NCI-H526 treated with DMSO at 0.1 percent for 48 hours (cell line): ENCODE data around the gene TYW1.
"Not testable (repeated sequence)": the region's sequence is repeated elsewhere in the genome, so short reads cannot be mapped to it uniquely, and the experiment has no call there.

Experiments
- DNase-seq: peaks from one replicate; lab custom pipeline; 2025; lab: John Stamatoyannopoulos, UW

The TYW1 gene

DNA sequence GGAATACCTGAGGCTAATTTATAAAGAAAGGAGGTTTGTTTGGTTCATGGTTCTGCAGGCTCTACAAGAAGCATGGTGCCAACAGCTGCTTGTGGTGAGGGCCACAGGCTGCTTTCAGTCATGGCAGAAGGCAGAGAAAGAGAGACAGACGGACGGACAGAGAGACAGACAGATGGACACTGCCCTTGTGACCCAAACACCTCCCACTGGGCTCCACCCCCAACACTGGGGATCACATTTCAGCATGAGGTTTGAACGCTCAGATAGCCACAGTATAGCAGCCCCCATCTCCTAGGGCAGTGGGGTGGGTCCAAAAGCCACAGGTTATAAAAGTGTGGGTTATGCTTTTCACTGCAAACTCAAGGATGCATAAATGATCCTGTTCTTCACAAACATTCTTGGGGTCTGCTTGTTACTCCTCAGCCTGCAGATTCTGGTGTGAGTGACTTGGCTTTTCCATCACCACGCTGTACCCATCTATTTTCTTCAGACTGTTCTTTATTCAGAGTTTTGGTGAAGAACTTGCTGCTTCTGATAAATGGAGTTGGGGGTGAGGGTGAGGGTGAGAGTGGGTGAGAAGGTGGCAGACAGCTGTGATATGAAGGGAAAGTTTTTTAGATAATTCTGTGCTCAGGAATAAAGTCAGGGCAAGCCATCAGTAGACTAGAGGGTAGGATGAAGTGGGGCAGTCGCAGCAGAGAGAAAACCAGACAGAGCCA lies 194.5 kb downstream of the TYW1 start:
- DNase-seq, result not testable (repeated sequence)

DNA sequence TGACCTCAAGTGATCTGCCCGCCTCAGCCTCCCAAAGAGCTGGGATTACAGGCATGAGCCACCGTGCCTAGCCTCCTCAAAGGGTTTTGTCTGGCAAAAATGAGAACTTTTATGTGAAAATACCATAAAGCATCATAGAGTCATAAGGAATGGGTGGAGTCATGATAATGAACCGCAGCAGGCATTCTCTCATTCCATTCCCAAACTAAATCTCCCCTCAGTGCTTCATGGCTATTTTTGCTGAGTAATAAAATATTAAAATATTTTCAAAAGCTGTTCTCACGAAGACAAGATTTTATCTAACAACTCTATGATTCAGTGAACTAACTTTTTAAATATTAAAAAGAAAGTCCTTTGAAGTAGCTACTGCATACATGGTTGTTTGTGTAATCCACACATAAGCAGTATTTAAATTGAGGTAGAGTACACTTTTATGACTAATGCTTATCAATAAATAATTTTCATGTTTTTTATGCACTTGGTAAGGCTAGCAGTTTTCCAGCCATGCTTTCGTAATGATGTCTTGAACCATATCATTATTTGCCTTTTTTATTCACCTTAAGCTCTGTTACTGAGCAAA lies 195.6 kb downstream of the TYW1 start:
- DNase-seq, result not testable (repeated sequence)

DNA sequence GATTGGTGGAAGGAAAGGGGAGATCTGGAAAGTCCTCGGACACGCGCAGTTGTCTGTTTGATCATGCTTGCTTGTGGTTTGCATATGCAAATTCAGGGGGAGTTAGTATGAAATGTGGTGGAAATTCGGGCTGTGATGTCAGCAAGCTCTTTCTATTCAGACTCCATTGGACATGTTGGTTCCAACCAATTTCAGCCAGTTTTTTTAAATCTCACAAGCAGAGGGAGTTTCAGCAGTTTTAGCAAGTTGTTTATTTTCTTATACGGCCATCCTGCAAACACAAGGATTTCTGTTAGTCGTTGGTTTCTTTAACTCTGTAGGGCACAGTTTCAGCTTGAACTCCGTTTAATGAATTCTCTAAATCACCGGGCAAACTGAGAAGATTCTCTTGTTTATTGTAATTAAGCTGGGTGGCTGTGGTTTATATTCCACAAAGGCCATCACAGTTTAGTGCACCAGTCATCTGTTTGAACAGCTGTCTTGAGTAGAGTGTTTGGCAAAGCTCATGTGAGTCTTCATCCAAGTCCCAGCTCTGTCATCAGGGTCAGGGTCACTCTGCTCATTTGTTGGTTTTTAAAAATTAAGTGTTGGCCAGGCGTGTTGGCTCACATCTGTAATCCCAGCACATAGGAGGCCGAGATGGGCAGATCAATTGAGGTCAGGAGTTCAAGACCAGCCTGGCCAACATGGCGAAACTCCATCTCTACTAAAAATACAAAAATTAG lies 196.4 kb downstream of the TYW1 start:
- peak; percentile 95 for DNase-seq

DNA sequence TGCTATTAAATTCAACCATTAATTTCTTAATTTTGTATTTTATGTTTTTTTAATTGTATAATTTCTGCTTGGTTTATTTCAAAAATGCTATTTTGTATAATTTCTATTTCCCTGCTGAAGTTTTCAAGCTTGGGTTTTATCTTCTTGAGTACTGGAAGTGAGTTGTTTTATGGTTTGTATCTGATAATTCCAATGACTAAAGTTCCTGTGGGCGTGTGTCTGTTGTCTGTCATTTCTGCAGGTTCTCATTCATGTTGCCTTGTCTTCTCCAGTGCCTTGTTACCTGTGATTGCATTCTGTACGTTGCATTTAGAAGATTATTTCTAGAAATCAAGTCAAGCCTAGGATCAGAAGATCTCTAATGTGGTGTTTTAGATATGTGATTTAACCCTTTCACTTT lies 199.5 kb downstream of the TYW1 start:
- not testable (repeated sequence) for DNase-seq

DNA sequence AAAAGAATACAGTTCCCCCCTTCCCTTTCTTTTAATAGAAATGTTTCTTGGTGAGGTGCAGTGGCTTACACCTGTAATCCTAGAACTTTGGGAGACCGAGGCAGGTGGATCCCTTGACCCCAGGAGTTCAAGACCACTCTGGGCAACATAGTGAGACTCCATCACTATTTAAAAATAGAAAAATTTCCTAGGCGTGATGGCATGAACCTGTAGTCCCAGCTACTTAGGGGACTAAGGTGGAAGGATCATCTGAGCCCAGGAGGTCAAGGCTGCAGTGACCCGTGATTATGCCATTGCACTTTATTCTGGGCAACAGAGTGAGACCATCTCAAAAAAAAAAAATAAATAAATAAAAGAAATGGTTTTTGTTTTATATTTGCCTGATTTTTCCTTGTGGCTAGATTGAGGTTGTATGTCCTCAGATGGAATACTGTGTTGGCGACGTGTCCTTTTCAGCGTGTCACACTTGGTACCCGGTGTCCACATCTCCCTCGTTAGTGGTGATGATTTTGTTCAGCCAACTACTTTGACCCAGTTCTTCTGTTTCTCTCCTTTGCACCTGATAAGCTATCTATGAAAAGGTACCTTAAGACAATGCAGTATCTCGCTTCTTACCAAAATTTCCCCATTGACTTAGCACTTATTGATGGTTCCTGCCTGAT lies 202.4 kb downstream of the TYW1 start:
- not testable (repeated sequence) for DNase-seq

DNA sequence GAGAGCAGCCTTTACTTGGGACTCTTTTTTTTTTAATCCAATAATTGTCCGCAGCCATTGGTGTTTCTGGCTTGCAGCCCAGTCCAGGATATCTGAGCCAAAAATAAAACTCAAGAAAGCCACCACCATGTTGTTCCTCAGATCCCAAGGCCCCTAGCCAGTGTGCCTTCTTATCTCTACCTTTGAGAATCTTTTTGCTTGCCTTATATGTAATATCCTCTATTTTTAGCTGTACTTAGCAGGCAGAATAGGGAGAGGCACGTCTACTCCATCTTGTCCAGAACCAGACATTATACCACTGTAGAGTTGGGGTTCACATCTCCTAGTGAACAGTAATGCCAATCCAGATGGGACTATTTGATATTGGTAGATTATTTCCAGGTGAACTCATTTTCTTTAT lies 209.1 kb downstream of the TYW1 start:
- not testable (repeated sequence) for DNase-seq

DNA sequence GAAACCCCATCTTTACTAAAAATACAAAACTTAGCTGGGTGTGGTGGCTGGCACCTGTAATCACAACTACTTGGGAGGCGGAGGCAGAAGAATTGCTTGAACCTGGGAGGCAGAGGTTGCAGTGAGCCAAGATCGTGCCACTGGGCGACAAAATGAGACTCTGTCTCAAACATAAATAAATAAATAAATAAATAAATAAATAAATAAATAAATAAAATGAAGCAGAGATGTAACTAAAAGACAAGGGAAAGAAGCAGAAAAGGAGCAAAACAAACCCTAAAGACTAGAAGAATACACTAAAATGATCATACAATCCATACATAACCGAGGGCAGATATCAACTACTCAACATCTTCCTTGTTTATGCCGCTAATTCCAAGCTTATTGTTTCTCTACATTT lies 209.8 kb downstream of the TYW1 start:
- DNase-seq, result no peak

DNA sequence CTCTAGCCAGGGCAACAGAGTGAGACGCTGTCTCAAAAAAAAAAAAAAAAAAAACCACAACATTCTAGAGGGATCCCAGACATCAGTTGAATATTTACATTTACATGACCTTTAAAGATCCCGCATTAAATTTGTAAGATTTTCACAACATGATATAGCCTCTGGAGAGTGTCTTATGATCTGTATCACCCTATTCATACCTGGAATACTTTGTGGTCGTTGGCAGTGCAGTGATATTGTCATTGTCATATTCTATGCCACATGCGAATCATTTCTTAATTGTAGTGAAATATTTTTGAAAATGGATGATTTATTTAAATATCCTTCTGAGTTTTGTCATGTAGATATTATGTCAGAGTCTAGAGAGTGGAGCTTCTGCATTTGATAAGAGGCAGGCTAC lies 212.0 kb downstream of the TYW1 start:
- DNase-seq, result not testable (repeated sequence)

DNA sequence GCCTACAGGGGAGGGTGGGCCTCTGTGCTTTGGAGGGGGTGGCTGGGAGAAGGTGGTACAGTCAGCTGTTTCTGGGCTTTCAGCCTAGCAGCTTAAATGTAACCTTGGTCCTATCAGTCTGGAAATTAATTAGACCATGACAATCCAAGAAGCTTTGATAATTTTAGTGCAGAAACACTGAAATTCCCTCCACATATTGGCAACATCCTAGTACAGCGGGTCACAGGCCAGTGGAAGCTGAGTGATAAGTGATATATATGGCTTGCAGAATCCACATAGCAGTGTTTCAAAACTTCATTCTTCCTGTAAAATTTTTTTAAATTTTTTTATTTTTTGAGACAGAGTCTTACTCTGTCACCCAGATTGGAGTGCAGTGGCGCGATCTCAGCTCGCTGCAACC lies 212.6 kb downstream of the TYW1 start:
- no peak for DNase-seq

DNA sequence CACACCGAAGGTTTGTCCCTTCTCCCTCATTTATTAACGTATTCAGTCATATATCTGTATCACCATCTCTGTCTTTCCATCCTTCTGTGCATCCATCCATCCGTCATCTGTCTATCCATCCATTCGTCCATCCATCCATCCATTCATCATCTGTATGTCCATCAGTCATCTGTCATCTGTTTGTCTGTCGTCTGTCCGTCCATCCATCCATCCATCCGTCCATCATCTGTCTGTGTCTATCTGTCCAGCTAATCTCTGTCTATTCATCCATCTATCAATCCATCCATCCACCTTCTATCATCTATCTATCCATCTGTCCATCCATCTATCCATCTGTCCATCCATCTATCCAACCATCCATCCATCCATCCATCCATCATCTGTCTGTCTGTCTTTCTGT lies 213.9 kb downstream of the TYW1 start:
- DNase-seq, result no peak

DNA sequence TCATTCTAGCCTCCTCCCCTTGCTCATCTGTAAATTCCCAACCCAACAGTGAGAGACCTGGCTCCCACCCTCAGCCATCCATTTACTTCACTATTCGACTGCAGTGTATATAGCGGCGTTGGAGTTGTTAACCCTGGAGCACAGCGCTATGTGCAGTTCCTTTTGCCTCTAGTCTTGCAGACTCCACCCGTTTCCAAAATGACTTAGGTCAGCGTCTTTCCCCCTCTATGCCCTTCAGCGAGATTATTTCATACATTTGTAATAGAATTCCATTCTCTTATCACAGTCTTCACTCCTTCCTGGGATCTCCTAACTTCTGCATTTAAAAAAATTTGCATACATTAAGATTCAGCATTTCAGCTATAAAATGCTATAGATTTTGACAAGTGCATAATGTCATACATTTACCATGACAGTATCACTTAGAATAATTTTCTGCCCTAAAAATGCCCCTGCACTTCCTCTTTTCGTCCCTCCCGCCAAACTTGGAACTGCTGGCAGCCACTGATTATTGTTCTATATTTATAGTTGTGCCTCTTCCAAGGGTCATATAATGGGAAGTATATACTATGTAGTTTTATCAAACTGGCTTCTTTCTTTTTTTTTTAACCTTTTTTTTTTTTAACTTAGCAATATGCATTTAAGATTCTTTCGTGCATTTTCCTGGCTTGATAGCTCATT lies 215.2 kb downstream of the TYW1 start:
- DNase-seq, result not testable (repeated sequence)

DNA sequence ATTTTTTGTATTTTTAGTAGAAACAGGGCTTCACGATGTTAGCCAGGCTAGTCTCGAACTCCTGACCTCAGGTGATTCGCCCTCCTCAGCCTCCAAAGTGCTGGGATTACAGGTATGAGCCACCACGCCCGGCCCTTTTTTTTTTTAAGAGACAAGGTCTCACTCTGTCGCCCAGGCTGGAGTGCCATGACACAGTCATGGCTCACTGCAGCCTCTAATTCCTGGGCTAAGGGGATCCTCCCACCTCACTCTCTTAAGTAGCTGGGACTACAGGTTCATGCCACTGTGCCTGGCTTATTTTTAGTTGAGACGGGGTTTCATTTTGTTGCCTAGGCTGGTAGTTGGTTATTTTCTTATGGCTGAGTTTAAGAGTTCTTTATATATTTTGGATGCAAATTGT lies 216.4 kb downstream of the TYW1 start:
- not testable (repeated sequence) for DNase-seq

DNA sequence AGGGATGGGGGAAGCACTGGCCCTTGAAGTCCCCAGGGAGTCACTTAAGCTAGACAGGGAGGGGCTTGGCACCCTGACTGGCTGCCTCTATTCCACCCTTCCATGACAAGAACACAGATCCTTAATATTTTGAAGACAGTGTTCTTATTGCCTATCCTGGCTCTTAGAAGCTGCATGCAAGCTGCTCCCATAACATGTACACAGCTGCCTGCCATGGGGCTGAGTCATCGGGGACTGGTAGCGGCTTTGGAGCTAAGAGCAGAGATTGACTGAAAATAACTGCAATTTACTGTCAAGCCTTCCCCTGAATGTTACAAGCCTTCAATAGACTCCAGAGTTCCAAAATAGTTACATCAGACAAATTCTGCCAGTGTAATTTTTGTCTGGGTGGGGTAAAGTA lies 226.9 kb downstream of the TYW1 start:
- not testable (repeated sequence) for DNase-seq

DNA sequence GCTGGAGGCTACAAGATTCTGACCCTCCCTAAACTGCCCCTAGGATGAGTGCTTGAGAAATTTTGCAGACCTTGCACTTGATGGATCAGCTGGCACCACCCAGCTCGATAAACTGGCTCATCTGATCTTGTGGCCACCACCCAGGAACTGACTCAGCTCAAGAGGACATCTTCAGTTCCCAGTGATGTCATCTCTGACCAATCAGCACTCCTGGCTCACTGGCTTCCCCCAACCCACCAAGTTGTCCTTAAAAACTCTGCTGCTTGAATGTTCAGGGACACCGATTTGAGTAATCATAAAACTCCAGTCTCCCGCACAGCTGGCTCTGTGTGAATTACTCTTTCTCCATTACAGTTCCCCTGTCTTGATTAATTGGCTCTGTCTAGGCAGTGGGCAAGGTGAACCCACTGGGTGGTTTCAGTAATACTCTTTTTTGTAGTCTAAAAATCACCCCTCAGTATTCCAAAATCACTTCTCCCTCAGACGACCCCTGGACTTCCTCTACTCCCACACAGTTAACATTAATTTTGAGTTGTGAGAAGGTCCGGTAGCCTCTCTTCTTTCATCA lies 229.8 kb downstream of the TYW1 start:
- not testable (repeated sequence) for DNase-seq

DNA sequence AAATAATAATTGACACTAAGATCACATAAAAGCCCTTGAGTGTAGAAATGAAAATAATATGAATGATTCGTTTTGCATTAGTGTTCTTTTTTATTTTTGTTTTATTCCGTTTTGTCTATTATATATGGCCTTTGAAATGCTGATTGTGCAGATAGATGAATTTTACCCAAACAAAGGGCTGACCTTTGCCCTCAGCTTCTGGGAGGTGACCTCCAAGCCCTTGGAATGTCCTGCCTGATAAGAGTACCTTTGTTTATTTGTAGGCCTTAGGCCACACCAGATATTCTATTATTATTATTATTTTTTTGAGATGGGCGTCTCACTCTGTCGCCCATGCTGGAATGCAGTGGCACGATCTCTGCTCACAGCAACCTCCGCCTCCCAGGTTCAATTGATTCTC lies 230.3 kb downstream of the TYW1 start:
- not testable (repeated sequence) for DNase-seq

DNA sequence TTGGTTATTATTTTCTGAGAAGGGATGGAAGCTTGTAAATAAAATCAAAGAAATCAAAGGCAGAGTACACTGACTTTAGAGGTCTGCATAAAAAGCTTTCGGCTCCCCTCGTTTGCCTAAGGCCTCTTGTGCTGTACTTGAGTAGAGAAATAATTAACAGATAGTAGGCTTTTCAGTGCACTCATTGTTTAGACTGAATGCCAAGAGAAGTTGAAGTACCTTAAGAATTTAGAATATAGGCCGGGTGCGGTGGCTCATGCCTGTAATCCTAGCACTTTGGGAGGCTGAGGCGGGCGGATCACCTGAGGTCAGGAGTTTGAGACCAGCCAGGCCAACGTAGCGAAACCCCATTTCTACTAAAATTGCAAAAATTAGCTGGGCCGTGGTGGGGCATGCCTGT lies 232.4 kb downstream of the TYW1 start:
- not testable (repeated sequence) for DNase-seq

DNA sequence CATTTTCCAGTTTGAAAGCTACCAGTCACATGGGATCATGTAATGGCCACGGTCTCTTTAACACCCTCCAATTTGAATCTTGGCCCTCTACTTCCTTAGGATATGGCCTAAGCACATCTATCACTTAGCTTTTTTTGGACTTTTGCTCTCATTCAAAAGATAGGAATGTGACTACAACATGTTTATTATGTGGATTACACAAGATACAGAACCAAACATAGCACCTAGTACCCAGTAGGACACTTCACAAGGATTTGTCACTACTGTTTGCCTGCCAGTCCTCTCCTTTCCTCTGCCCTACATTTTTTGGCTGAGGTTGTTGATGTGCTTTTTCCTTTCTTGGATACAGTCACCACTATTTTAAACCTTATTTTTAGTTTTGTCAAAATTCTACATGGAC lies 233.4 kb downstream of the TYW1 start:
- not testable (repeated sequence) for DNase-seq

DNA sequence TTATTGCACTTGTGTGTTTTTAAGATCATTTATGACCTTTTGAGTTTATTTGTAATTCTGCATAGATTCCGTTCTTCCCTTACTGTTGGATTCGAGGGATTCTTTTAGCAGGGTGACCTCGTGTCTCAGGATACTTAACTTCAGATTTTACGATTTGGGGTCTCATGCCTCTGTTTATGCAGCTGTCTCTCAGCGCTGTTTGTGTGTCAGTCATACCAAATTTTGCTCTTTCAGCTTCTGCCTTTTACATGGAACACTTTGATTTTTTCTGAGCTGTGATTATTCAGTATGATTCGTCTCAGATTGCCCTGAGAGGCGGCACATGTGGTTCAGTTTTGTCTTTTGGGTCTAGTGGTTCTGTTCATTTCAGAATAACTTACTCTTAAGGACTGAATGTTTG lies 236.9 kb downstream of the TYW1 start:
- not testable (repeated sequence) for DNase-seq

DNA sequence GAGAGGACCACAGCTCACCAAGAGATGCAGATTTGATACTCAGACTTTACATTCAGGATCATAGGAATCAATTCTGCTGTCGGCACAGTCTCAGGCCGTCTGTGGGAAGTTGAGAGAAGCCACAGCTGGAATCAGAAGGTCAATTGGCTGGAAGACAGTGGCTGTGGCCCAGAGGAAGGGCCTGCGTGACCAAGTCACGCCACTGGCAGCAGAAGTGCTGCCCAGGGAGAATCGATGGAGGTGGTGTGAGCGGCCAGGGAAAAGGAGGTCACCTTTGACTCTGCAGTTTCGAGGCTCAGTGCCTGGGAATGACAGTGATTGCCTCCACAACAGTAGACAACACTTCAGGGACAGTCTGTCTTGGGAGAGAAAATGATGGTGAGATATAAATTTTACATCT lies 239.6 kb downstream of the TYW1 start:
- DNase-seq, result not testable (repeated sequence)

DNA sequence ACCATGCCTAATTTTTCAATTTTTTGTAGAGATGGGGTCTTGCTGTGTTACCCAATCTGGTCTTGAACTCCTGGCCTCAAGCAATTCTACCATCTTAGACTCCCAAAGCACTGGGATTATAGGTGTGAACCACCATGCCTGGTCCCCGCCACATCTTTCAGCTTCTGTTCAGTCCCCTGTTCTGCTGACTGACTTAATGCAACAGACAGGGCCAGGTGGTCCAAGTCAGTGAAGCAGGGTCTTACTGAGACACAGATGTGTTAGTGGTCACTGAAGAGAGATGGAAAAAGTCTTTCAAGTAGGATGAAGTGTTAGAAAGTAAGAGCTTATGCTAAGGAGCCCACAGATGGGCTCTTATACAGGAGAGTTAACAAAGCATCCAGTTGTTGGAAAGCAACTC lies 246.2 kb downstream of the TYW1 start:
- DNase-seq, result not testable (repeated sequence)

DNA sequence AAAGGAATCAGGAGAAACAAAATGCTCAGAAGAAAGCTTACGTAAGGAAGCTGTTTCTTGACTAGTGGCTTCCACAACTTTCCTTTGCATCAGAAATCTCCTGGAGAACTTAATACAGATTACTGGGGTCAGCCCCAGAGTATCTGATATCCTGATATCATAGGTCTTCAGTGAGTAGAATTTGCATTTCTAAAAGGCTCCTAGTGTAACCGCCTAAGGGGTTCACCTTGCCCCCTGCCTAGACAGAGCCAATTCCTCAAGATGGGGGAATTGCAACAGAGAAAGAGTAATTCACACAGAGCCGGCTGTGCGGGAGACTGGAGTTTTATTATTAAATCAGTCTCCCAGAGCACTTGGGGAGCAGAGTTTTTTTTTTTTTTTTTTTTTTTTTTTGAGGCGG lies 251.7 kb downstream of the TYW1 start:
- not testable (repeated sequence) for DNase-seq
